NOMO-1 treated with DMSO at 0.1 percent for 48 hours (cell line): ENCODE measurements around the gene TMCC2.
A peak's percentile ranks its signal among the peaks of the same experiment; 100 is the strongest.
"Not testable (repeated sequence)": the region's sequence is repeated elsewhere in the genome, so short reads cannot be mapped to it uniquely, and the experiment has no call there.

ENCODE experiments used
- DNase-seq: peaks from one replicate; lab custom pipeline; 2025; ENCODE audit not compliant: unreplicated experiment; lab: John Stamatoyannopoulos, UW

Gene TMCC2

DNA sequence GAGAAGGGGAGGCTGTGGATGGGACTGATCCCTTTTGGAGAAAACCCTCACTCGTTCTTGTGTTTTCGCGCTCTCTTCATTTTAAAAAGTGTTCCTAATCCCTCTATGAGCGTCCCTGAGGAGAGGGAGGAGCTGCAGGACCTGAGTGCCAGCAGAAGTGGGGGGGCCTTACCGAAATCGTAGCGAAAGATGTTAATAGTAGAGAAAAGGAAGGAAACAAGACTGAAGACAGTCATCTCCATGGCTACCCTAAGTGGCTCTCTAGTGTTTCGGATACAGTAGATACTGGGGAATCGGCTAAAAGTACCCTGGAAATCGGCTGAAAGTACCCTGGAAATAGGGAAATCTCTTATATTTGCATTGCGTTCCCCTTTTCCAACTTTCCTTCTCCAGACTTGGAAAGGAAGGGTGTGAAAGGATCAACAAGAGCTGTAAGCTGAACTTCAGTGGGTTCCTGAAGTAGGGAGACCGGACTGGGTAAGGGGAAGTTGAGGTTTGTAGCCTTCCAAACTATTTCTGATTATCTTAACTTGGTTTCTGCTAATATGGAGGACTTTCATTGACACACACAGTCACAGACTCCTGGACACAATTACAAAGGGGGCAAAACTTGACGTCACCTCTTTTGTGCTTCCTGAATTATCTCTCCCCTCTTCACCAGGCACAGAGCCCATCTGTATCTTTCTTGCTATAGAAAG, 15.8 kb upstream of the TMCC2 start:
- peak; percentile 82 for DNase-seq

DNA sequence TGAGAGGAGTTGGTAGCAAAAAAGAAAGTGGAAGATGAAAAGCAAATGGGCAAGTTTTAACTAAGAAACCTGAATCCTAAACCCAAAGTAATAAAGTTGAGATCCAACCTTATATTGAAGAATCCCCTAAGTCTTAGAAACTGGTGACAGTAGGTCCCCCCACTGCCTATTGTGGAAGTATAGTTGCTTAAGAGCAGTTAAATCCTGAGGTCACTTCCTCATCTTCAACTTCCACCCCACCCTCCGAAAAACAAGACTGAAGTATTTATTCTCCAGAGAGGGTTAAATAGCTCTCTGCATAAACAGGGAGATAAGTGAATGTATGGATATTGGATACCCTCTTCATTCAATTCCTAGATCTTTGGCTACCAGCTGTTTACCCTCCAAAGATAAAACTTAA, 13.0 kb upstream of the TMCC2 start:
- DNase-seq: peak; percentile 86

DNA sequence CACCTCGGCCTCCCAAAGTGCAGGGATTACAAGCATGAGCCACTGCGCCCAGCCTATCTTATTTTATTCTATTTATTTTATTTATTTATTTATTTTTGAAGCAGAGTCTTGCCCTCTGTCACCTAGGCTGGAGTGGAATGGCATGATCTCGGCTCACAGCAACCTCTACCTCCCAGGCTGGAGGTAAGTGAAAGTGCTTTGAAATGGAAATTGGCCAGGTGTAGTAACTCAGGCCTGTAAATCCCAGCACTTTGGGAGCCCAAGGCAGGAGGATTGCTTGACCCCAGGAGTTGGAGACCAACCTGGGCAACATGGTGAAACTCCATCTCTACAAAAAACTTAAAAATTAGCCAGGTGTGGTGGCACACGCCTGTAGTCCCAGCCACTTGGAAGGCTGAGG, 11.2 kb upstream of the TMCC2 start:
- DNase-seq: no peak

DNA sequence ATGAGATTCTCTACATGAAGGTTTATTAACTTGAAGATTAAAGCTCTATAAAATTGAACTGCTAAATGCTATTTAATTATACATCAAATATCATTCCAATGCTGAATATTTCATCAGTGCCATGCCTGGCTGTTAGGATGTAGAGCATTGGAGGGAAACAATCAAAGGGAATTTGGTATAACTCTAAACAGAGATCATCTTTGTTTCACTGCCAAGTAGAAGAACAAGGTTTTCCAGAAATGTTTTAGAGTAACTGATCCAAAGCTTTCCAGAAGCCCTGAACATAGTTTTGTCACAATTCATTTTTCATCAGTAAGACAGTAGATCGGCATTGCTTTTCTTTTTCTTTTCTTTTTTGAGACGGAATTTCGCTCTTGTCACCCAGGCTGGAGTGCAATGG, 10.3 kb upstream of the TMCC2 start:
- DNase-seq: no peak

DNA sequence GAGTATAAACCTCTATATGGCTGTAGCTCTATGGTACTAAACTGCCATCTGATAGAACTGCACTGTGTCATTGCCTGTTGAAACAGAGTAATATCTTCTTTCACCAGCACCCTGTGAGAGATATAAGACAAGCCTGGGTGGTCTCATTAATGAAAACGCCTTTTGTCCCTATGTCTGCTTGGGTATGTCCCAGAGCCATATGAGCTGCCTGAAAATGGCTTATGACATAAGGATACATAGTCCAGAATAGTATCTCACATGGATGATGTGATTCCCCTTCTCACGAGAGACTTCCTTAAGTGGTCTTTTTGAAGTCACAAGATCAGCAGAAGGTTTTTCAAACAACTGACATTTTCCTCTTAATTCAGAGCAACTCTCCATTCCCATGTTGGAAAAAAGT, 7.3 kb upstream of the TMCC2 start:
- no peak for DNase-seq

GRCh38 chr1:205224736-205225135, 3.0 kb upstream of the TMCC2 start:
- DNase-seq: no peak

DNA sequence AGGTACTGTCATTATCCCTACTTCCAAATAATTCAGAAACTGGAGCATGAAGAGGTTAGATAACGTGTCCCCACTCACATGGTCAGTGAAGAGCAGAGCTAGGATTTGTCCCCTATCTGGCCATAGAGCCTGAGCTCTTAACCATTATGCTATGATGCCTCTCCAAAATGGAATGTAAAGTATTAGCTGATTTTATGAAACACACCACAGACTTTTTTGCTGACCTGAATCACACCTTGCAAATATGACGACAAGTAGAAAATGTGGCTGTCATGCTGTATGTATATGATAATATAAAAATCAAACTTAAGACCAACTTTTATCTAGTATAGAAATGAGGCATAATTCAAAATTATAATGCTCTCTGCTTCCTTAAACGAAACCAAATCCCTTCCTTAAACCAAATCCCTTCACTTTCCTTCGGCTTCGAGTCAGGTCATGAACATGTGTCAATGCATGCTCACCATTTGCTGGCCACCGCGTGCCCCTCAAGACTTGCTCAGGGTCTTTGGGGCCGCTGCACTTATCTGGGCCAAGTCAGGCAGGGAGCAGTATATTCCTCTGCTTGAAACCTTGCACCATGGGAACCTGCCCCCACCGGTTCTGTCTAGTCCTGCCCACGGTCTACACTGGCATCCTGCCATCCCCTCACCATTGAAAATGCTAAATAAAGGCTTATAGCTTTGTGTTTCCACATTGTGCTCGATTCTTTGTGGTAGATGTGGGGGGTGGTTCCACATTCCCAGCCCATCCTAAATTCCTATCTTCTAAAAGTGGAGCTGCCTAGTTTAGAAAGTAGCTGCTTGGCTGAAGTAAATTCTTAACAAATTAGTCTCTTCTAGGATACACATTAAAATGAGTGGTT, 1.6 kb upstream of the TMCC2 start:
- DNase-seq: no peak

- DNase-seq: no peak
Measured at GRCh38 chr1:205226868-205227583, 720 bp upstream of the TMCC2 start.

GRCh38 chr1:205228093-205228521, 361 bp downstream of the TMCC2 start:
- no peak for DNase-seq

DNA sequence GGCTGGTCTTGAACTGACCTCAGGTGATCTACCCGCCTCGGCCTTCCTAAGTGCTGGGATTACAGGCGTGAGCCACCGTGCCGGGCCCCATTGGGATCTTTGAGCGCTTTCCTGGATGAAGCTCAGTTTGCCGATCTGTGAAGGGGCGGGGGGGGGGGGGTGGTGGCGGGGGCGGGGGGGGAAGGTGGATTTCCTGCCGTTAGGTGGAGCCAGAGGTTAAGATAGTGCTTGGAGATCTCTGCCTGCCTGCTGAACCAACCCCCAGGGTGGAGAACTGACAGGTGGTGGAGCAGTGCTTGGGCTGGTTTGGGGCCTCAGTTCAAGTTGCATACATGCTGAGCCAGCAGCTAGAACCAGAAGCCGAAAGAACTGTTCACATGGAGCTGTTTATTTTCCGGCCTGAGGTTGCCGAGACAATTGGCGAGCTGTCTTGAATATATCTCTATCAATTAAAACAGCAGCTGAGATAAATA, 1.7 kb downstream of the TMCC2 start:
- peak; percentile 40 for DNase-seq

- no peak for DNase-seq
Measured at GRCh38 chr1:205229916-205230700, 2.4 kb downstream of the TMCC2 start.

DNA sequence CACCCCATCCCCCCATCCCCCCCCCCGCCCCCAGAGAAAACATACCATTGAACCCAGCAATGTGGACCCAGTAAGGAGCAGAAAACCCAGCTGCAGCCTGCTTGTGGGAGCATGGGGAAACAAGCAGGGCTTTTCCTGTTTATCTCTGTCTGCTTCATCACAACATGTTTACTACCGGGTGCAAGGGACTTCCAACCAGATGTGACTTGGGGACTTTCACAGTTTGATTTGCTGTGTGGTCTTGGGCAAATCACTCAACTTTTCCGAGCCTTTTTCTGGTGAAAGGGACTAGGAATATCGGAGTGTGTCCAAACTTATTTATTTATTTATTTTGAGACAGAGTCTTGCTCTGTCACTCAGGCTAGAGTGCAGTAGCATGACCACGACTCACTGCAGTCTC, 3.2 kb downstream of the TMCC2 start:
- DNase-seq: no peak

DNA sequence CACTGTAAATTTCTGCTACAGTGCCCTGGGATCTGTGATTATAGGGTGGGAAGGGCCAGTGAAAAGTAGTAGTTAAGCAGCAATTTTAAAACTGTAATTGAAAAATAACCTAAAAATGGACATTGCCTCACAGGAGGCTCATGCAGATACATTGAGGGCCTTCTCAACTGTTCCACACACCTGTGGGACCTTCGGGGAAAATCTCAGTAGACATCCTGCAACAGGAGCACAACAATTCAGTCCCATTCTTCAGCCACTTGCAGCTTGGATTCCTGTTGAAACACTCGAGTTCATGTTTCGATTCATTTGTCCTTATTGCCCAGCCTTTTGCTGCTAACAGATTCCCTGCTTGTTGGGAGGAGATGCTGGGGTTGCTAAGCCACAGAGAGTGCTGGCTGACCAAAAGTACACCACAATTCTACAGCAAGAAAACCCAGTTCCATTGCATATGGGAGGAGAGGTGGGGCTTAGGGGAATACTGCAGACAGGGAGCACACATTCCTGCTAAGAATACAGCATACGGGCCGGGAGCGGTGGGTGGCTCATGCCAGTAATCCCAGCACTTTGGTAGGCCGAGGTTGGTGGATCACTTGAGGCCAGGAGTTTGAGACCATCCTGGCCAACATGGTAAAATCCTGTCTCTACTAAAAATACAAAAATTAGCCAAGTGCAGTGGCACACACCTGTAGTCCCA, 4.5 kb downstream of the TMCC2 start:
- DNase-seq: no peak

DNA sequence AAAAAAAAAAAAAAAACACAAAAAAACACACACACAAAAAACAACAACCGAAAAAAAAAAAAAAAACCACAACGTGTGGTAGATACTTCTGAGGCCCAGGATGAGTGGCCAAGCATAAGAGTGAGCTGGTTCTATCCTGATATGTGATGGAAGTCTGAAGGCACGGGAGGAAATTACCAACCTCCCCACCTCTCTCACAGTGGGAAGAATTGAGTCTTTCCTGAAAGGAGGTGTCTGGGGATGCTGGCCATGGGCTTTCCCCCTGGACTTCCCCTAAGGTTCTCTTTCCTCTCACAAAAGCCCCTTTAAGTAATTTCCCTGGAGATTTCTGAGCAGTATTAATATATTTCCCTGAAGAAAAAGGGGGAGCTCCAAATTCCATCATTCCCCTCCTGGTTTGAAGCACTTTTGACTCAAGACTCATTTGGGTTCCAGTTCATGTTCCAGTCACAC, 5.2 kb downstream of the TMCC2 start:
- DNase-seq: no peak

DNA sequence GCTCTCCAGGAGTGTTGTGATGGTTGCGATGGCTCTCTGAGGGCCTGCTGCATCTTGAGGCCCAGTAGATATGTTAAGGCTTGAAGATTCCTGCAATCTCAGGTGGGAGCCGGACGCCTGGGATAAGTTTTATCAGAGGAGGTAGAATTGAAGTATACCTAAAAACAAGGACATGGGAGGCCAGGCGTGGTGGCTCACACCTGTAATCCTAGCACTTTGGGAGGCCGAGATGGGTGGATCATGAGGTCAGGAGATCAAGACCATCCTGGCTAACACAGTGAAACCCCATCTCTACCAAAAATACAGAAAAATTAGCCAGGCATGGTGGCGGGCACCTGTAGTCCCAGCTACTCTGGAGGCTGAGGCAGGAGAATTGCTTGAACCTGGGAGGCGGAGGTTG, 6.2 kb downstream of the TMCC2 start:
- not testable (repeated sequence) for DNase-seq

DNA sequence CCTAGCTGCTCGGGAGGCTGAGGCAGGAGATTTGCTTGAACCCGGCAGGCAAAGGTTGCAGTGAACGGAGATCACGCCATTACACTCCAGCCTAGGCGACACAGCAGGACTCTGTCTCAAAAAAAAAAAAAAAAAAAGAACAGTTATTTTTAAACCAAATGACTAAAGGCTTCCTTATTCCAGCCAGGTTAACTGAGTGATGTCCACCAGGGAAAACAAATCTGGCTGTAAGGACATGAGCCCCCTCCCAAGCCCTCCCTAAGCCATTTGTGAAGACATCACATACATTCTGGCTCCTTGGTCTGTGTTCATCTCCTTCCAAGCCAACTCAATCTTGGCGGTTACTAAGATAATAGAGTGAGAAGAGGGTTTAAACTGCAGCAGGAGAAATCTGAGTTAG, 8.2 kb downstream of the TMCC2 start:
- DNase-seq: no peak

DNA sequence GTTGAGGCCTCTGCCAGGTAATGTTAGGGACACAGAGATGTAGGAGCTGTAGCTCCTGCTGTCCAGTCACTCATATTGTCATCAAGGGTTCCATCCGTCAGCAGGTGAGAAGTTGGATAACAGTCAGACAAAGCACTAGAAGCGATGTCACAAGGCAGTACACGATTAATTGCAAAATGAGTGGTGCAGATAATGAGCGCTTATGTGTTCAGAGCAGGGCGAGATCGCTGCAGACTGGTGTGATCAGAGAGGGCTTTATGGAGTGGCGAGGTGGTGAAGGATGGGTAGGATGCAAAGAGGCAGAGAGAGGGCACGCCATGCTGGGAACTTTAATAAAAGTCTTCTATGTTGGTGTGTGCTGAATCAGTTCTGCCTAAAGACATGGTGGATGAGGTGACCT, 8.8 kb downstream of the TMCC2 start:
- no peak for DNase-seq

DNA sequence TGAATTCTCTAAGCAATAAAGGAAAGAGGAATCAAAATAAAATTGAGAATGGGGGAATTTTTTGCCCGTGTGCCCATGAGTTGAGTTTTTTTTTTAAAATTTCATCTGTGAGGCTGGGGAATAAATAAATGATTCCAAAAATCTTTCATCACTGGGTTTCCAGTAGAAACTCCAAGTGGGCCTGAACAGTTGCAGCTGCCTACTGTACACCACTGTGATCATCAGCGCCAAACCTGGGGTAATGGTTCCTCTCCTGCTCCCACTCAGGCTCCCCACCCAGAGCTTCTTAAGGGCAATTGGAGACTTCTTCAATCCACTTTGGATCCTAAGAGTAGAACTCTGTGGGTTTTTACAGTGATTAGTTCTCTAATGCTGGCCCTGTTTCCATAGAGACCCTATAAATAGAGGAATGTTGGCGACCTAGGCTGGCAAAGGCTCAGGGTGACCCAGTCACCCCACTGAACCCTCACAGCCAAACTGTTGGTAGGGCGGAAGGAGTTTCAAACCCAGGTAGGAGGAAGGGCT, 9.3 kb downstream of the TMCC2 start:
- no peak for DNase-seq

DNA sequence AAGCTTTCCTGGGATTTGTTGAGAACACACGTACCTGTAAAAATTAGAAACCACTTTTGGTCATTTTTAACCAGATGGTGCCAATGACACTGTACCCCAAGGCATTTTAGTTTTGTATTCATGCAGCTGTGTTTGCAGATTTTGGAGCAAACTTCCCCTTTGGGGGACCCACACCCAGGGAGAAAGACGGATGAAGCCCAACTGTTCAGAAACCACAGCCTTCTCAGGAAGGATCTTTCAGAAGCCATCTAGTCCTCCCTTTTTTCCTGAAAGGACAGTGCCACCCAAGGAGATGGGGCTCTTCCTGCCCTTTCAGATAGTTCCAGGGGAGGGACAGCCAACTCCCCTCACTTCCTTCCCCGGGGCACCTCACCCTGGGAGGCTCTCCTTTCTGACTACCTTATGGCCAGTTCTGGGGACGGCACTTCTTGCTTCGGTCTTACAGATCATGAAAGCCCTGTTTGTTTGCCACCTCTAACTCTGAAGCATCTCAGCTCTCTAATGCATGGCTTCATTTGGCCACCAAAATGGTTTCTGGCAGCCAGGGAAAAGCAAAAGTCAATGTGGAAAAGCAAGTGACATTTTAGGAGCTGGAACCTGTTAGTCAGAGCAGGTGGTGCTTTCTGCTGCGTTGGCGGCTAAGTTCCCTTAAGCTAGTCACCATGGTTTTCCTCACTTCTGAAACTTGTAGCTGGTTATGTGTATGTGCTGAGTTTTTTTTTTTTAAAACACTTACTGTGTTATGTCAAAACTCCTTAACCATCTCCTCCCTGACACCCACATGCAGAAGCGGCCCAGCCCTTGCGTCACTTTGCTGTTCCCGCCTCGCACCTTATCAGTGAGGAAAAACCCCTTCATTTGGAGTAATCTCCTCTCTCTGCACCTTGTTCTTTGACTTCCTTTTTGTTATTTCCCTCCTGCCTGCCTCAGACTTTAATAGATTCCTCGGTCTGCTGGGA, 10.1 kb downstream of the TMCC2 start:
- DNase-seq: peak; percentile 12
